Activated CD8-positive, alpha-beta memory T cell treated with anti-CD3 and anti-CD28 coated beads for 1 hour (primary cell): Measurements from ENCODE around the gene NDUFAF8.

Source experiments
- DNase-seq, 2 donors: peaks; one replicate each; pipeline ENCODE4 v3.0.0-alpha.2; 2020; ENCODE audit warnings: low read depth in 1 of 2; ENCODE audit errors: extremely low read depth in 1 of 2

NDUFAF8 gene

DNA sequence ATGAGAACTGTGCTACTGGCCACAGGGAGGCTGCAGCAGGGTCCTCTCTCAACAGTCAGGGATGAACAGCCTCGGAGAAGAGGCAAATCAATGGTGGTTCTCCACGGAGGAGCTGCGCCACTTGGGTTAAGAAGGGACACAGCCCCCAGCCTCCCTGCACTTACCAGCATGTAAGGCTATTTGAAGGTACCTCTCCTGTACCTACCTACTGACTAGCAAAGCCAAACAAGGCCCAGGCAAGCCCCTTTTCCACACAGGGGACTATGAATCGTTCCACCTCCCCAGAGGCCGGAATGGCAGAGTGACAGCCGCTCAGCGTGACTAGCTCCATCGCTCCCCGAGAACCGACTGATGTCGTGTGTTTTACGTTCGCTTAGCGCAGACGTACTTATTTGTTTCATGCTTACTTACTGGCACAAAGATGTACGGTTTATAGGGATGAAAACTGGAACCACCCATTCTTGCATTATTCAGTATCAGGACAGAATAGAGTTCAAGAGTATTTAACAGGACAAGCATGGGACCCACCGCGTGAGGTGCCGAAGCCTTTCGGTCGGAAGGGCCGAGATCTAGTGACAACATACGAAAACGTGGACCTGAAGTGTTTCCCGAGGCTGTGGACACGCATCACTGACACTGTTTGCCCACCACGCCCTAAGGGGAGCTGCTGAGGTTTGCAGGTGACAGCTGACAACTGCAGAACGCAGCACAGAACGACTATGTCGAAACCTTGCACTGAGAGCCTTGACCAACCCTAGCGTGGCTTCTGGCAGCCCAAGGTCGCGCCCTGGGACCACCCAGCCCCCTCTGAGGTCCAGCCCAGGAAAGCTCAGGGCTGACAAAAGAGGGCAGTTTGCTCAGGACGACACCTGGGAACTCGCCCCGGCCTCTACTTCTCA is 1.3 kb upstream of the NDUFAF8 start:
- no peak for DNase-seq

DNA sequence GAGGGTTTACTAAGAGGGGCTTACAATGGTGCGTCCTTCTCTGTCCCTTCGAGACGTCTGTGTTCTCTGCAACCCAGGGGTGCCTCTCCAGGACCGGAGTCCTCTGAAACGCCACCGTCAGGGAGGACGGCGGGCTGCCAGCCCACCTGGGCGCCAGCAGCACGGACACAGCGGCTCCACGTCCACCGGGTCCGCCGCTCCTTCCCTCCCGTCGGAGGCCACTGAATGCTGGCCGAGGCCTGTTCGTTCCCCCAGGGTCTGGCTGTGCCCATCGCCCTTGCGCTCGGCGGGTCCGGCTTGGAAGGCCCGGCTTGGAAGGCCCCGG is 666 bp upstream of the NDUFAF8 start:
- DNase-seq, result no peak

- no peak for DNase-seq
Observed at GRCh38 chr17:81239714-81240555, 817 bp downstream of the NDUFAF8 start.

DNA sequence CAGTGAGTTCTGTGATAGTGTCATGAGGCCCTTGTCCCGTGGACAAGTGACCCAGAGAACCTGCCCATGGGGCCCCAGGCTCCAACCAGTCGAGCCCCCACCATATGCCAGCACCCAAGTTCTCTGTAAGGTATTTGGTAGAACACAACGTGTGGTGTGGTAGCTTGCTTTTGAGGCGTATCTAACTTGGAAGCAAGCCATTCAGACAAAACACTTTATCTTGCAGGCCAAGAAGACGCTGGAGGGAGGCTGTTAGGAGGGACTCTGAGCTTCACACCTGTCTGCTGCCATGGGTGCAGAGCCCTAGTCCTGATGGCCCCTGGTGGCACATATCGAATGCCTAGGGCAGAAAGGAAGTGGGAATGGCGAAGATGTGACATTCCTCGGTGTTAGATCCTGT is 1.6 kb downstream of the NDUFAF8 start:
- no peak for DNase-seq

GRCh38 chr17:81241203-81241602 is 2.1 kb downstream of the NDUFAF8 start:
- no peak for DNase-seq

- peak in 1 of 2 donors; percentile 49 for DNase-seq
Observed at GRCh38 chr17:81241648-81242420, 2.7 kb downstream of the NDUFAF8 start.

GRCh38 chr17:81242421-81243332 is 3.6 kb downstream of the NDUFAF8 start:
- DNase-seq, result no peak

GRCh38 chr17:81243333-81243664 is 4.2 kb downstream of the NDUFAF8 start:
- DNase-seq, result no peak

- no peak for DNase-seq
Observed at GRCh38 chr17:81244358-81245023, 5.4 kb downstream of the NDUFAF8 start.

- no peak for DNase-seq
Observed at GRCh38 chr17:81245024-81245664, 6.0 kb downstream of the NDUFAF8 start.

GRCh38 chr17:81245665-81246342 is 6.7 kb downstream of the NDUFAF8 start:
- no peak for DNase-seq

DNA sequence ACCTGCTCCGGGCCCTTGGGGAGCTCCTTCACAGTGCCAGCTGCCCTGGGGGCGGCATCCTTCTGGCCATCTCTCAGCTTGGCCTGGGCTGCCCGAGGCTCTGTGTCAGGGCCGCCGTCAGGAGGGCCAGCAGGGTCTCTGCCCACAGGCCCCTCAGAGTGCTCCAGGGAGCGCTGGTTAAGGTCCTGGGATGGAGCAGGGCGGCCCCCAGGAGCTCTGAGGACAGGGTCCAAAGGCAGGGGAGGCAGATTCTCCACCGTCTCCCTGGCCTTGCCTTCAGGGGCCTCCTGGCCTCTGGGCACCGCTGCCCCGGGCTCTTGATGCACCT is 7.2 kb downstream of the NDUFAF8 start:
- no peak for DNase-seq

- DNase-seq, result no peak
Observed at GRCh38 chr17:81246679-81247338, 7.7 kb downstream of the NDUFAF8 start.

- DNase-seq, result no peak
Observed at GRCh38 chr17:81247339-81247990, 8.3 kb downstream of the NDUFAF8 start.

DNA sequence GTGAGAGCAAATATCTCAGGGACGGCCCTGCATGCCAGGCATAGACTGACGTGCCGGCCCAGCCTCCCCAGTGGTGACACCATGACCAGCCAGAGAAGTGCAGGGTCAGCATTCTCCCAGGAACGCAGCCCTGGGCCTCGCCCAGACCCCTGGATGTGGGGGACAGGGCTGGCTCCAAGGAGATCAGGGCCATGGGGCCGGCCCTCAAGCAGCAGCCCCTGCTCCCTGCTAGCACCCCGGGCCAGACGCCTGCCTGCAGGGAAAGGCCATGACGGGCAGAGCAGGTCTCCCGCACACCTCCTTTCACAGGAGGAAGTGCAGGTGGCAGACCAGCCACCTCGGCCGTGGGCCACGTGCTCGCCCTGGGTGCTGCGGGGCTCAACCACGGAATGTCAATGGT is 9.5 kb downstream of the NDUFAF8 start:
- no peak for DNase-seq

GRCh38 chr17:81249223-81250040 is 10.3 kb downstream of the NDUFAF8 start:
- no peak for DNase-seq
